SU-DHL-6 (cell line): ENCODE results near the gene DCAF8L2.

Source experiments
- EZH2phosphoT487 ChIP-seq: fragments of 200-600 bp; sonication (generic), shearing (Covaris generic); conservative IDR thresholded peaks from 2 replicates; pipeline ENCODE4 v1.6.1; 2018; ENCODE audit warnings: mild to moderate bottlenecking, antibody characterized with exemption, low read length, moderate library complexity, mixed read lengths
- TF ChIP-seq, protein P1 (sequence below): fragments of 200-600 bp; sonication (generic); IDR thresholded peaks from one replicate; pipeline ENCODE4 v1.5.1; 2017; ENCODE audit warnings: antibody characterized with exemption, mild to moderate bottlenecking, low read length, moderate library complexity; ENCODE audit not compliant: insufficient read depth, poor library complexity, severe bottlenecking

DNA sequence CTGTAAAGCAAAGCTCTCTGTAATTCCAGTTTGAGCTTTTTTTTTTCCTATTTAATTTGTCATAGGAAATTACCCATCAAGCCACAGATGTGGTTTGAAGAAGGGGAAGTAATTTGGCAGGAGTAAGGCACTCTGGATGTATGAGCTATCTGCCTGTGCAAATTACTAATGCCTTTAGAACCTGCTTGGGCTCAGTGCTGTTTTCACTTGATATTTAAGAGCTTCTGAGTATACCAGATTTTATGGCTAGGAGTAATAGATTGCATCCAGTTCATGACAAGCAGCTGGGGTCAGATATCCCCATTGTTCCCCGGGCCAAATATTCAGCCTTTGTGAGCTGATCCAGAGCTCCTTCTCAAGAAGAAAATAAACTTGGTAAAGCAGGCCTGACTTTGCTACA lies 89.1 kb downstream of the DCAF8L2 start:
- TF ChIP-seq, protein P1, sequence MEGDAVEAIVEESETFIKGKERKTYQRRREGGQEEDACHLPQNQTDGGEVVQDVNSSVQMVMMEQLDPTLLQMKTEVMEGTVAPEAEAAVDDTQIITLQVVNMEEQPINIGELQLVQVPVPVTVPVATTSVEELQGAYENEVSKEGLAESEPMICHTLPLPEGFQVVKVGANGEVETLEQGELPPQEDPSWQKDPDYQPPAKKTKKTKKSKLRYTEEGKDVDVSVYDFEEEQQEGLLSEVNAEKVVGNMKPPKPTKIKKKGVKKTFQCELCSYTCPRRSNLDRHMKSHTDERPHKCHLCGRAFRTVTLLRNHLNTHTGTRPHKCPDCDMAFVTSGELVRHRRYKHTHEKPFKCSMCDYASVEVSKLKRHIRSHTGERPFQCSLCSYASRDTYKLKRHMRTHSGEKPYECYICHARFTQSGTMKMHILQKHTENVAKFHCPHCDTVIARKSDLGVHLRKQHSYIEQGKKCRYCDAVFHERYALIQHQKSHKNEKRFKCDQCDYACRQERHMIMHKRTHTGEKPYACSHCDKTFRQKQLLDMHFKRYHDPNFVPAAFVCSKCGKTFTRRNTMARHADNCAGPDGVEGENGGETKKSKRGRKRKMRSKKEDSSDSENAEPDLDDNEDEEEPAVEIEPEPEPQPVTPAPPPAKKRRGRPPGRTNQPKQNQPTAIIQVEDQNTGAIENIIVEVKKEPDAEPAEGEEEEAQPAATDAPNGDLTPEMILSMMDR: no peak
- TF ChIP-seq EZH2phosphoT487: no peak
